A673 (cell line): ENCODE data around the gene LMNB1.

Experiments used
- CTCF ChIP-seq: fragments of 300-800, 200-600 bp; sonication (generic); conservative IDR thresholded peaks from 2 replicates; pipeline ENCODE4 v1.5.1; 2017; ENCODE audit warnings: low read depth, mild to moderate bottlenecking, antibody characterized with exemption, low read length, moderate library complexity, mixed read lengths
- EZH2 ChIP-seq: fragments of 200-600 bp; sonication (generic); IDR thresholded peaks from 2 replicates; pipeline ENCODE4 v1.6.1; 2017; ENCODE audit warnings: borderline replicate concordance, low read depth, mild to moderate bottlenecking, mixed read lengths, antibody characterized with exemption, low read length; ENCODE audit not compliant: poor library complexity, severe bottlenecking

DNA sequence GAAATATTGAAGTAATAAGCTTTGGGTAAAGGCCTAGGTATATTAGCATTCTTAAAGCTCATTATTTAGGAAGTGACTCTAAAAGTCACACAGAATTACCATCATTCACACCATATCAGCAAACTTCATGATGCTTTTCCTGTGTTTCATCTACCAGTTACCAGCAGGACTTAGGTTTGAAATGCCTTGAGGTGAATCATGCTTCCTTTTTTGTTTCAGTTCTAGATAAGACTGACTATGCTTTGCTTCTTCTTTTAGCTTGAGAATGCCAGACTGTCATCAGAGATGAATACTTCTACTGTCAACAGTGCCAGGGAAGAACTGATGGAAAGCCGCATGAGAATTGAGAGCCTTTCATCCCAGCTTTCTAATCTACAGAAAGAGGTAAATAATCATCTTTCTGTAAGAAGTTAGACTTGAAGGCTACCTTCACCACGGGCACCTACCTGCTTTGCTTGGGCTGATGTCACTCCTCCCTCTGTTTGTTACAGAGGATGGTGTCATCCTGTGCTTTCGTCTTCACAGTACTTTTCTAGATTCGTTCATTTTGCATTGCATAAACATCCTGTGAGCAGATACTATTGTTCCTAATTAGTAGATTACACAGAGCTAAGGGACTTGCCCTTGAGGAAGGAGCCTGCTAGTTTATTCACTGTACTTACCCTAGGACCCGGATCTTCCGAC is 34.7 kb downstream of the LMNB1 start:
- TF ChIP-seq CTCF (no peak), EZH2 (no peak)
